Fibroblast of mammary gland (primary cell): ENCODE results near the gene LPIN1.
"Not testable (repeated sequence)": the region's sequence is repeated elsewhere in the genome, so short reads cannot be mapped to it uniquely, and the experiment has no call there.

Source experiments
- DNase-seq: peaks from one replicate; pipeline ENCODE4 v3.0.0-alpha.2; 2010; ENCODE audit warnings: low read depth
- H3K4me3 ChIP-seq: 2 replicates; pipeline ENCODE4 v1.5.1; 2011; ENCODE audit warnings: low read depth, mild to moderate bottlenecking, low read length, moderate library complexity; ENCODE audit not compliant: control insufficient read depth
- CTCF ChIP-seq: conservative IDR thresholded peaks from 2 replicates; pipeline ENCODE4 v1.5.1; 2011; ENCODE audit warnings: low read depth, low read length, inconsistent platforms; ENCODE audit not compliant: control insufficient read depth, insufficient read depth

Gene LPIN1

GRCh38 chr2:11754700-11755015 lies 8.2 kb downstream of the LPIN1 start:
- DNase-seq, result no peak
- TF ChIP-seq CTCF, result no peak
- no peak overlapping the region for H3K4me3 ChIP-seq

- no peak for DNase-seq
- H3K4me3 ChIP-seq, result no peak overlapping the region
- no peak for TF ChIP-seq CTCF
Observed at GRCh38 chr2:11757101-11757500, 10.7 kb downstream of the LPIN1 start.

GRCh38 chr2:11758187-11758586 lies 11.8 kb downstream of the LPIN1 start:
- H3K4me3 ChIP-seq, result no peak overlapping the region
- TF ChIP-seq CTCF, result peak; percentile 17
- no peak for DNase-seq

GRCh38 chr2:11758647-11759046 lies 12.2 kb downstream of the LPIN1 start:
- no peak overlapping the region for H3K4me3 ChIP-seq
- TF ChIP-seq CTCF, result no peak

GRCh38 chr2:11759182-11759975 lies 12.9 kb downstream of the LPIN1 start:
- H3K4me3 ChIP-seq, DNase-seq: not testable (repeated sequence)

More at GRCh38 chr2:11758647-11759046, 12.2 kb downstream of the LPIN1 start:
- DNase-seq, result no peak

- TF ChIP-seq CTCF, result no peak
- DNase-seq, result no peak
- no peak overlapping the region for H3K4me3 ChIP-seq
Observed at GRCh38 chr2:11761259-11761658, 14.8 kb downstream of the LPIN1 start.

- H3K4me3 ChIP-seq, result no peak overlapping the region
- DNase-seq, result no peak
- TF ChIP-seq CTCF, result no peak
Observed at GRCh38 chr2:11762031-11762430, 15.6 kb downstream of the LPIN1 start.
